ENCODE measurements around the gene CSMD2.

The CSMD2 gene

DNA sequence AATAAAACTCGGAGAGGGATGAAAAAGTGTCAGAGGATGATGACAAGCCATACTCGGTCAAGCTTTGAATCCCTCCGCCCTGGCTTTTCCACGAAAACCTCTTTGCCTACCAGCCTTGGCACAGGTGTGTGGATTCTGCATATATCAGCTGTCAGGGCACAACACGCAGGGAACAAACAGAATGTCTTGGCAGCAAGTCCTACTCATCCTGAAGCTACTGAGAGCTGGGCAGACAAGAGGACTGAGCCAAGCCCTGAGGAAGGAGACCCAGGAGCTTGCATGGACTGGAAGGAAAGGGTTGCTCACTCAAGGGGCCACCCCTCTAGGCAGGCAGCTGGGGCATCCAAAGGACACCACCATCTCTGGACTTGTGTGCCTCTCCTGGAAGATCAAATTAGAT is 168.7 kb downstream of the CSMD2 start:
- no peak for DNase-seq

DNA sequence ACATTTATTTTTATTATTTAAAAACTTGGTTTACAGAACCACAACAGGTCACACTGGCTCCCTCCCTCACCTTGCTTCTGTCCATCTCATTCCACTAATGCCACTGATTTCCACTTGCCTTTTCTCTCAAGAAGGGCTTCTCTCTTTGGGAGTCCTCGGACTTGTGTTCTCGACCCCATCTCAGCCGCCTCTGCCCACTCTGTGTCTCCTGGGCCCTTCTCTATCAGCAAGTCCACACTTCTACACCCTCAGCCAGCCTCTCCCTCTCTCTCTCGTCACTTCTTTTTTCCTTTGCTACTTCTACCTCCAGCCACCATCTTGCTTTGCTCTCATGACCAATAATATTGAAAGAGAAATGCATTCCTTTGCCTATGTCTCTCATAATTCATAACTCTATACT is 171.7 kb downstream of the CSMD2 start:
- DNase-seq = no peak

DNA sequence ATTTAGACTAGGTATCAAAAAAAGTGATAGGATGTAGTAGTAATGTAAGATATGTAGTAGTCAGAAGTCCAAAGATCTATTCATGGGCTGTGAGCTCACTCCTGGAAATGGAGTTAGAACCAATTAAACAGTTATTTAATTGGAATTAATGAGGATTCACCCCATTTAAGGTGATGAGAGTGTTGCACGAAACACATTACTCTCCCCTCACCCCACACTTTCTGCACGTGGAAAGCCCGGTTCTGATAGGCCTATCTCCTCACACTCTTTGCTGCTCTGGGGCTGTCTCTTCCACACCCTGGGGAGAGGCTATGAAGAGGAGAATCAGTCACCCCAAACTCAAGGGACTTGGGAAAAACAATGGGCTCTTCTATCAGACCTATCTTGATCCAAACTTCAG is 174.7 kb downstream of the CSMD2 start:
- DNase-seq = no peak

DNA sequence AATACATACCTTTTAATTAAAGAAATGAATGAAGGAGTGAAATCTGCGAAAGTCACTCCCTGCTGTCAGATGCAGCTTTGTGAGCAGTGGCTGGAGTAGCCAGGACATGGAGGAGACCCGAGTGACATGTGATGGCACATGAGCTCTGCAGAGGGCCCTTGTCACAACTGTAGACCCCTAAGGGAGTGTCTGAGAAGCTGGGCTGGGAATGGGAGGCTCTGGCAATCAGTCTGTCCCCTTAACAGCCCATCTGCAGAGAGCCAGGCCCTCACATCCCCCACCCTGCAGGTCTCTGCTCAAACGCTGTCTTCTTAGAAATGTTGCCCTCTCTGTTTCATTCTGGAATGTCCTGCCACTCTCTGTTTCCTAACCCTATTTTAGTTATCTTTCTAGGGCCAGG is 176.9 kb downstream of the CSMD2 start:
- DNase-seq = no peak

DNA sequence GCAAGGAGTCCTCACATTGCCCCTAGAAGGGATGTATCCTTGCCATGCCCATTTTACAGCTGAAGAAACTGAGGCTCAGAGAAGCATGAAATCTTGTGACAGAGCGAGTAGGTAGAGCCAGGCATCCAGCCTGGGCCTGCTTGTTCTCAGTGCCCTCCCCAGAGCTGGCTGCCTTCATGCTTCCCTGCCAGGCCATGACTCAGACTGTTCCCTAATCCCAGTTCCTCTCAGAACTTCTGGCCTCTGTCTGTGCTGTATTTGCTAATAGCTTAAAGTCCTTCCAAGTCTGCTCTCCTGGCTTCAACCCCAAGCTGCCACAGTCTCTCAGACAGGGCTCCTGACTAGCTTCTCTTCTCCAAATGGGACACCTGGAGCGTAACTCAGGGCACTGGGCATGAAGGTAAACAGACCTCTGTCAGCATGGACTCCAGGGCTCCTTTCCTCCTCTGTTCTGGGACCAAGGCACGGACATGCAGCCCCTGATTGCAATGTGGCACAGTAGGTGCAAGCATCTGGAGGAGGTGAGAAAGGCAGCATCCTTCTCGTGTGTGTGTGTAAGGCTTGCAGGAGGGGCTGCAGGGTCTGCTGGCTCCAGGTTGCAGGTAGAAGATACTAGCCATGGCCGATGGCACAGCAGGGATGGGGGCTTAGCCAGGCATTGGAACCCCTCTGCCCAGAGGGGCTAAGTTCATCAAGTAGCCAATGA is 178.5 kb downstream of the CSMD2 start:
- DNase-seq = no peak

GRCh38 chr1:33985656-33986055 is 179.4 kb downstream of the CSMD2 start:
- DNase-seq = no peak

GRCh38 chr1:33984906-33985565 is 180.0 kb downstream of the CSMD2 start:
- DNase-seq = no peak

DNA sequence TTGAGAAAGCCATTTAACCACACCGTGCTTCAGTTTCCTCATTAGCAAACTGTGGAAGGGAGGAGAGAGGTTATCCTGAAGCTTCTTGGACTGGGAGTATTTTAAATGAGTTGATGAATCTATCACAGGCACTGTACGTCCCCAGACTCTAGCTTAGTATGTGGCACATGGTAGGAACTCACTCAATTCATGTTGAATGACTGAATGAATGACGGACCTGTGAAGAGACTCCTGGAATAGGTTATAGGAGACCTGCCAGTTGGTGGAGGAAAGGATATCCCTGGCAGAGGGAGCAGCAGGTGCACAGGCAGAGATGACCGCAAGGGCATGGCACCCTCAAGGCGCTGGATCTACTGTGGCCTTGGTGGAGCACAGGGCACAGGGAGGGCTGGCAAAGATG is 182.6 kb downstream of the CSMD2 start:
- DNase-seq = no peak

GRCh38 chr1:33979341-33979740 is 185.7 kb downstream of the CSMD2 start:
- DNase-seq = no peak

- DNase-seq = no peak
These were observed 189.1 kb downstream of the CSMD2 start for GRCh38 chr1:33975961-33976360.

- no peak for DNase-seq
These were observed 191.1 kb downstream of the CSMD2 start for GRCh38 chr1:33973799-33974545.

DNA sequence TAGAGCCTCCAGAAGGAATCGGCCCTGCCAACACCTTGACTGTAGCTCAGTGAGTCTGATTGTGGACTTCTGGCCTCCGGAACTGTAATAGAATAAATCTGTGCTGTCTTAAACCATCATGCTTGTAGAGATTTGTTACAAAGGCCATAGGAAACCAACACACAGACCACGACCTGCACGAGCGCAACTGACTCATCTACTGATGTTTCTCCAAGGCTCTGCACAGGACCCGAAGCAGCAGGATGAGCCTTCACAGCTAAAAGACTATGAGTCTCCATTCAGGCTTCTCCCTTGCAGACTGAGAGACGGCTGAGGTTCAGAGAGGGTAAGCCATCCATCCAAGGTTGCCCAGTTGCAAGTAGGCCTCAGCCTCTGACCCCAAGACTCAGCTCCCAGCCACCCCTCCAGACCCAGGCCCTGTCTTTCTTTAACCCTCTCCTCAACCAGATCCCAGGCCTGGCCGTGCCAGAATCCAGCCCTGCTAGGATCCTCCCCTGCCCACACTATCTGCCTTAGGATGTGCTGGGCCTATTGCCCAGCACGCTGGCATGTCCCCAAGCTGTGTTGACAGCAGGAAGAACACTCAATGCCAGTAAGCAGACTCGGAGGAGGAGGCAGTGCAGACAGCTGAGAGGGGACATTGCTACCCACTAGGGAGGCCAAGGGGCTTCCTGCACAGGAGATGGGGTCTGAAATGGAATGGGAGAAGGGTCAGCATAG is 192.2 kb downstream of the CSMD2 start:
- no peak for DNase-seq

DNA sequence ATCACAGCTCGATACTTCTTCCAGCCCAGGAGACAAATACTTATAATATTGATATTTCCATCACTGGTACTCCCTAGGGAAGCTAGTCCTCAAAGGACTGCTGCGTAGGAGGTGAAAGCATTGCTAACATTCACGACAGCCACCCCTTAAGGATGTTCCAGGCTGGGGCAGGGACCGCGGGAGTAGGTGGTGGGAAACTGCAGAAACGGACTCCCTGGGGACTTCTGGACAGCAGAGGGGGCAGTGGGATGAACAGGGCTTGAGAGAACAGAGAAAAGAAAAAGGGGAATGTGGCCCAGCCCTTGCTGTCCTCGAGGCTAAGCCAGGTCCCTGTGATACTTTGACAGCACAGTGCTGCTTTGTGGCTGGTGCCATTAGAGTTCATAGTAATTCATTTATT is 193.1 kb downstream of the CSMD2 start:
- DNase-seq = no peak

- no peak for DNase-seq
These were observed 193.9 kb downstream of the CSMD2 start for GRCh38 chr1:33971018-33971710.

DNA sequence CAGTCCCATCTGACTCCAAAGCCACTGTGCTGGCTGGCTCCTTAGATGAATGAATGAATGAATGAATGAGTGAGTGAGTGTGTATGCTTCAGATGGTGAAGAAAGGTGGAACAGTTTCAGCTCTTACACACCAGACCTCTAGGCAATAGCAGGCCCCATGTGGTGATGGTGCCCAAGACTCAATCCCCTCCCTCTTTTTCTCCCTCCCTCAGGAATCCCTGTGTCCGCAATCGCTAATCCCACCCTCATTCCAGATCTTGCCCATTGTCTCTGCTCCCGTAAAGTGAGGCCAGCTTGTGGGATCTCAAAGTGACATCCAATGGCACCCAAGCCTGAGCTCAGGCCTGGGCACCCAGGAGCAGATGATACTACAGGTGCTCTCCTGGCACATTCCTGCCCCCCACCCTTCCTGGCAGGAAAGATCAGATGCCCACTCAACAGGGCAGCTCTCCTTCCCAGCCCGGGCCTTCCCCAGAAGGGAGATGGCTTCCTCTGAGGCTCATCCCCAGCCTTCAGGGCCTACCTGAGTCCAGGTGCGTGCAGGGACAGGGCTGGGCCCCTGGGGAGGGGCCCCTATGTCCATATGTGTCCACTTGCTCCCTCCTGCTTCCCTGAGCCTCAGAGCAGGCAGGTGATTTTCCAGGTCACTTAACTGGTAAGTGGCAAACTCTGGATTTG is 194.7 kb downstream of the CSMD2 start:
- DNase-seq = no peak

- DNase-seq = no peak
These were observed 198.5 kb downstream of the CSMD2 start for GRCh38 chr1:33966346-33967141.

GRCh38 chr1:33965086-33965485 is 199.9 kb downstream of the CSMD2 start:
- no peak for DNase-seq

- DNase-seq = no peak
These were observed 203.0 kb downstream of the CSMD2 start for GRCh38 chr1:33962061-33962460.

DNA sequence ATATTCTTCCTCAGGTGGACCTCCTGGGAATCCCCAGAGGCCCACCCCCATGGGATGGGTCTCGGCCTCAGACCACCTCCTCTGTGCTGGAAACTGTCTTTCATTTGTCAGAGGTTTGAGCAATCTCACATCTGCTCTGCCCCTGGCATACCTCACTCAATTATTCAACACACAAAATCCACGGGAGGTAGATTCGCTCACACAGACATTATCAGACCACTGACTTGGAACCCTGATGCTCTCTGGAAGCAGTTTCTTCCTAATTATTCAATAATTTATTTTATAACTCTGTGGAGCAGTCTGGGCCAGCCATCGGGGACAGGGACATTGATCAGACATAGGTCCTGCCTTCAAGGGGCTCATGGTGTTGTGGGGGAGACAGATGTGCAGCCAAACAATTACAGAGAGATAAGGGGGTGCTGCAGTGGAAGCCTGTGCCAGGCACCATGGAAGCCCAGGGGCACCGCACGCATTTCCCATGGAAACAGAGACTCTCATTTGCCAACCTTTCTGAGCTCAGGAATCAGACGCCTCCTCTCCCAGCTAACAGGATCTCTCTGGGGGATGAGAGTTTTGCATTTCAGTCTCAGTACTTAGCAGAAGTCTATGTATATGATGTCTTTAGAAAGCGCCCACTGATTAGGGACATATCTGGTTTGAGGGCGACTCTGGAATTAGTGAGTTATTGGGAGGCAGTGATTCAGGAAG is 204.7 kb downstream of the CSMD2 start:
- DNase-seq = no peak

GRCh38 chr1:33957854-33958253 is 207.2 kb downstream of the CSMD2 start:
- DNase-seq = no peak

DNA sequence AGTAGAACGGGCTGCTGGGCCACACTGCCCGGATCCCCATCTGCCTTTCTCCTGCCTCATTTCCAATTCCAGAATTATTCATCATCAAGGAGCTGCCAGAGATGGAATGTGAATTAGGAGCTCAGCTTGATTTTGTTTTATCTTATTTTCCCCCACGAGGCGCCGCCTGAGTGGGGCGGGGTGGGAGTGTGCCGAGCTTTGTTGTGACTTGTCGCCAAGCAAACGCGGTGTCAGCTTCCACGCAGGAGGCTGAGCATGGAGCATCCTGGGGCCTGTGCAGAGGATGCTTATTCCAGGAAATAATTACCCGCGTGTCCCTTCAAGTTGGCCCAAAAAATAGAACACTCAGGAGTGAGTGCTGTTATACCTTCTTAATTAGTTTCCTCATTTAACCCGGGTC is 209.9 kb downstream of the CSMD2 start:
- DNase-seq = no peak
